ENCODE data around the gene TLX1.

The TLX1 gene

DNA sequence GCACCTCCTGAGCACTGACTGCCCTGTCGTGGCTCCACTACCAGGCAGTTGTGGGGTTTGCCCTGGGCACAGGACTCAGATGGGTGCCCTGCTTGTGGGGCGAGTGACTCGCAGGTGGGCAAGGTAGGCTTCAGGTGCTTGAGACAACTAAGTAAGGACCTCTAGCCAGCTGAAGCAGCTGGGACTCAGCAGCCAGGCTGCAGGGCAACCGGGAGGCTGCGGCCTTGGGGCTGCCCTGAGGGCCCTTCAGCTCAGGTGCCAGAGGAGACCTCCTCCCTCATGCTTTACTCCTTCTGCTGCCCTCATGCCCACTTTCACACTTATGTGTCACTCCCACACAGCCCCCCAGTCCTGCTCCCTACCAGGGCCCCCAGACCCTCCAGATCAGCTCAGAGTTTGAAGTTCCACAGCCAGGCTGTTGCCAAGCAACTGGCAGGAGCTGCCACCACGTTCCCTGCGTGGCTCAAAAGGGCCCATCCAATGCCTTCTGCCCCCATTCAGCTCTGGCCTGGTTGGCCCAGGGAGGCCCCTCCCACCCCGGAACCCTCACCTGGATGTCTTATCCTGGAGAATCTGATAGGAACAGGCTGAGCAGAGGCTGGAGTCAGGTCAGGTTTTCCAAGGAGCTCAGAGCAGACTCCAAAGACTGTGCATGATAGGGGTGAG is 10.0 kb downstream of the TLX1 start:
- in situ Hi-C loops (cut with MboI; ENCODE audit: low sequenced_read_pairs, unreplicated experiment), result loop anchor here (10.0 kb wide), 1 partner anchor 106 kb away; the partner anchor contains the start of genes PDZD7 and SFXN3
- TF ChIP-seq, protein P1, sequence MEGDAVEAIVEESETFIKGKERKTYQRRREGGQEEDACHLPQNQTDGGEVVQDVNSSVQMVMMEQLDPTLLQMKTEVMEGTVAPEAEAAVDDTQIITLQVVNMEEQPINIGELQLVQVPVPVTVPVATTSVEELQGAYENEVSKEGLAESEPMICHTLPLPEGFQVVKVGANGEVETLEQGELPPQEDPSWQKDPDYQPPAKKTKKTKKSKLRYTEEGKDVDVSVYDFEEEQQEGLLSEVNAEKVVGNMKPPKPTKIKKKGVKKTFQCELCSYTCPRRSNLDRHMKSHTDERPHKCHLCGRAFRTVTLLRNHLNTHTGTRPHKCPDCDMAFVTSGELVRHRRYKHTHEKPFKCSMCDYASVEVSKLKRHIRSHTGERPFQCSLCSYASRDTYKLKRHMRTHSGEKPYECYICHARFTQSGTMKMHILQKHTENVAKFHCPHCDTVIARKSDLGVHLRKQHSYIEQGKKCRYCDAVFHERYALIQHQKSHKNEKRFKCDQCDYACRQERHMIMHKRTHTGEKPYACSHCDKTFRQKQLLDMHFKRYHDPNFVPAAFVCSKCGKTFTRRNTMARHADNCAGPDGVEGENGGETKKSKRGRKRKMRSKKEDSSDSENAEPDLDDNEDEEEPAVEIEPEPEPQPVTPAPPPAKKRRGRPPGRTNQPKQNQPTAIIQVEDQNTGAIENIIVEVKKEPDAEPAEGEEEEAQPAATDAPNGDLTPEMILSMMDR (IDR thresholded peaks at IDR 0.05; ENCODE audit: borderline replicate concordance, control extremely low read depth, extremely low read depth, insufficient read depth, missing control alignments), result no peak
- DNase-seq (ENCODE audit: low spot score), result no peak

DNA sequence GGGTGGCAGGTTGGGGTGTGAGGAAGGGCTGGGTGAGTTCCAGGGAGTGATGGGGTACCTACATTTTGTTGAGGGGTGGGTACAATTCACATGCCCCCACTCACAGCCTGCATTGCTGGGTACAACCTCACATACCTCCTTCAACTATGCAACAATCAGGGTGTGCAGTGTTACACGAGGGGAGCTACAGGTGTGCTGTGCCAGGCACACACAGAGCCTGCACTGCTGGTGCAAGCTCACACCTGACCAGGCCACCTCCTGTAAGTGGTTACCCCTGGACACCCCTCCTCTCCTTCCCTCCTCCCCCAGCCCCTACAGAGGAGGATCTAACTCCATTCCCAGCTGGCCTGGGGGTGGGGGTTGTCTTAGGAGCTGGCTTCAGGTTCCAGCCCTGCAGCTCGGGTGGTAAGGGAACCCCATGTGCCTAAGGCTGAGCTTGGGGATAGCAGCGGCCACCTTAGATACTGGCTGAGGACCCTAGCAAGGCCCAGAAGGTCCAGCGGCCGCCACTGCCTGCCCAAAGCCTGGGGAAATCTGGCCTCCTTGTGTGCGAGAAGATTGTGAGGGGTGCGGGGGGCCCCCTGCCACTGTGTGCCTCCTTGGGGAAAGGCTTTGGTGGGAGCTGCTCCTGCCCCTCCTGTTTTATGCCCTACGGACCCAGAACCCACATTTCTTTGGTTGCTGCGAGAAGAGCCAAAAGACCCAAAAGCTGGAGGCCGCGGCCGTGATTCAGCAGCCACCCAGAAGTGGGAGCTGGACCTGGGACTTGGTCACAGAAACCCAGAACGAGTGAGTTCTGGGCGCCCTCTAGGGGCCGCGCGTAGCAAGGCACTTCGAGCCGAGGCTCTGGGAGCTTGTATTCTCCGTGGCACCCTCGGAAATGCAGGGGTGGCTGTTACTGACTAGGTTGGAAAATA is 10.8 kb downstream of the TLX1 start:
- in situ Hi-C loops (cut with MboI; ENCODE audit: low sequenced_read_pairs, unreplicated experiment), result loop anchor here (10.0 kb wide), 1 partner anchor 107 kb away; the partner anchor contains the start of genes PDZD7 and SFXN3

DNA sequence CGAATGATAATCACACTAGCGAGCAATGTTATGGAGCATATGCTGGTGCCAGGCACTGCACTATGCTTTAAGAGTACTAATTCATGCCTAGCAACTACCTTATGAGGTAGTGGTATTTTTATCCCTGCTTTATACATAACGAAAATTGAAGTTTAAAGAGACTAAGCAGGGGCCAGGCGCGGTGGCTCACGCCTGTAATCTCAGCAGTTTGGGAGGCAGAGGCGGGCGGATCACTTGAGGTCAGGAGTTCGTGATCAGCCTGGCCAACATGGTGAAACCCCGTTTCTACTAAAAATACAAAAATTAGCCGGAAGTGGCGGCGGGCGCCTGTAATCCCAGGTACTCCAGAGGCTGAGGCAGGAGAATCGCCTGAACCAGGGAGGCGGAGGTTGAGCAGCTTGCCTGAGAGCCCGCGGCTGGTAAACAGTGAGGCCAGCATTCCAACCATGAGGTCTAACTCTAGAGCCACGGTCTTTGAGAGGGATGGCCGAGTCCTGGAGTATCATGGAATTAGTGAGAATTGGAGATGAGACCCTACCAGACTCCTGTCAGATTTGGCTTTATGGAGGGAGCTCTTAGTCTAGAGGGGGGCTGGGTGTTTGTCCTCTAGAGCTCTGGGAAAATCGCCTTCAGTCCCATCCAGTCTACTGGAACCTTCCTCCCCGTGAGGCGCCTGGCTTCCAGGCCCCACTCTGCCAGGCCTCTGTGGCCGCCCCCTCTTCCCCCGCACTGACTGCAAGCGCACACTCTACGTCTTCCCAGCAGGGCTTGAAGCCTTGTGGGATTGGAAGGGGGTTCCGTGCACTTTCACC is 11.6 kb downstream of the TLX1 start:
- in situ Hi-C loops (cut with MboI; ENCODE audit: low sequenced_read_pairs, unreplicated experiment), result loop anchor here (10.0 kb wide), 1 partner anchor 108 kb away; the partner anchor contains the start of genes PDZD7 and SFXN3
- TF ChIP-seq, protein P1 (IDR thresholded peaks at IDR 0.05; ENCODE audit: borderline replicate concordance, control extremely low read depth, extremely low read depth, insufficient read depth, missing control alignments), result no peak
- DNase-seq (ENCODE audit: low spot score), result no peak

More for the DNA sequence above, 10.8 kb downstream of the TLX1 start:
- TF ChIP-seq, protein P1 (IDR thresholded peaks at IDR 0.05; ENCODE audit: borderline replicate concordance, control extremely low read depth, extremely low read depth, insufficient read depth, missing control alignments), result peak; percentile 97
- DNase-seq (ENCODE audit: low spot score), result peak; percentile 92

DNA sequence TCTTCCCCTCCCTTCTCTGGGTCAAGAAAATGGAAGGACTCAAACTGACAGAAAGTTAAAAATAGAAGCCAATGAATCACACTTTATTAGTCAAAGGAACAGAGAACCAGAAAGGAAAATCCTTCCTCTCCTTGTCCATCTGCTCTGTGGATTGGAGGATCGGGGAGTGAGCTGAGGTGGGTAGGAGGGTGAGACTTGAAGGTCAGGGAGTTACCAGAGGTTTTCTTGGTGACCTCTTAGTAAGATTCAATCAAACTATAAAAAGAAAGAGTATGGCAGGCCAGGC is 12.2 kb downstream of the TLX1 start:
- TF ChIP-seq, protein P1 (IDR thresholded peaks at IDR 0.05; ENCODE audit: borderline replicate concordance, control extremely low read depth, extremely low read depth, insufficient read depth, missing control alignments), result no peak
- in situ Hi-C loops (cut with MboI; ENCODE audit: low sequenced_read_pairs, unreplicated experiment), result loop anchor here (10.0 kb wide), 1 partner anchor 108 kb away; the partner anchor contains the start of genes PDZD7 and SFXN3
- no peak for DNase-seq (ENCODE audit: low spot score)

DNA sequence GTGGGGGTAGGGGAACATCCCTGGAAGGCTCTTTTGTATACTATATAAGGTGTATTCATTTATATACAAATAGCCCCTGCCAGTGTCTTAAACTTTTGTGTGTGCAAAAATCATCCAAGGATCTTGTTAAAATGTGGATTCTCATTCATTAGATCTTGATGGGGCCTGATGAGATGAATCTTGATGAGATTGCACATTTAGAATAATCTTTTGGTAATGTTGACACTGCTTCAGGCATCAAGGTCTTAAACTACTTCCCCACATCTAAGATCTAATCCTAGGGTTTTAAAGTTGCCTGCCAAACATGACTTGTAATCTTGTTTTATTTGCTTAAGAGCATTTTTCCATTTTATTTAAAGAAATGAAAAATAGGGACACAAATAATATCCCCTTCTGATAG is 13.0 kb downstream of the TLX1 start:
- in situ Hi-C loops (cut with MboI; ENCODE audit: low sequenced_read_pairs, unreplicated experiment), result loop anchor here (10.0 kb wide), 1 partner anchor 109 kb away; the partner anchor contains the start of genes PDZD7 and SFXN3
- TF ChIP-seq, protein P1 (IDR thresholded peaks at IDR 0.05; ENCODE audit: borderline replicate concordance, control extremely low read depth, extremely low read depth, insufficient read depth, missing control alignments), result no peak

DNA sequence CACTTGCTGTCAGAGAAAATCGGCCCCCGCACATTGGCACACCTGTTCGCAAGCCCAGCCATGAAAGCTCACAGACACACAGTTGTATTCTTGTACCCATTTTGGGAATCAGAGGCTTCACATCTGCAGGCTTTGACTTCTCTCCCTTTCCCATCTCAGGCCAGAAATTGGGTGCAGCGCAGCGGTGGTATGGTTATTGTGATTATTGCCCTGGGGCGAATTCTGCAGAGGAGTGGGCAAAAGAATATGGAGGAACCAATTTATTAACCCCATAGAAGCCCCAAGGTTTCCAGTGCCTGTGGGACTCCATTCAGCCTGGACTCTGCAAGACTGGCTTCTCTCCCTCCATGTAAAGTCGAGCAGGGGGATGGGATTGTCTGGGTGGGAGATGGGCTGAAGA is 14.0 kb downstream of the TLX1 start:
- TF ChIP-seq, protein P1 (IDR thresholded peaks at IDR 0.05; ENCODE audit: borderline replicate concordance, control extremely low read depth, extremely low read depth, insufficient read depth, missing control alignments), result no peak
- in situ Hi-C loops (cut with MboI; ENCODE audit: low sequenced_read_pairs, unreplicated experiment), result loop anchor here (10.0 kb wide), 1 partner anchor 110 kb away; the partner anchor contains the start of genes PDZD7 and SFXN3
- DNase-seq (ENCODE audit: low spot score), result no peak

More for the DNA sequence above, 13.0 kb downstream of the TLX1 start:
- DNase-seq (ENCODE audit: low spot score), result no peak
